ENCODE measurements around the gene TMPO. TPM values are rescaled to one million over a fixed set of nuclear protein-coding genes. Genes with fewer than 3 reads are reported as not detected.

TMPO gene
- total RNA-seq, 1 experiment from 2014 or later, result 202 TPM

- peaks cover 2% of the 10 kb centered on the region for H3K23me2 ChIP-seq (ENCODE audit: insufficient read length, low read depth, low read length, poor library complexity, severe bottlenecking)
- H2BK5ac ChIP-seq (ENCODE audit: insufficient read length, low read length), result no peak overlapping the region
- H3K27me3 Mint-ChIP-seq (ENCODE audit: low read depth), result no peaks in the 10 kb centered on the region; the same call in 1 of the 2 replicates
- H4K8ac ChIP-seq (replicated peaks; ENCODE audit: insufficient read length, low read depth, low read length), result no peak overlapping the region
- H3K4ac ChIP-seq (ENCODE audit: low read depth, low read length), result no peak overlapping the region
- no peaks in the 10 kb centered on the region for H3K27me3 ChIP-seq (ENCODE audit: insufficient read depth, low read length)
- DNase-seq, result no peak
- H4K5ac ChIP-seq (ENCODE audit: insufficient read length, low read depth, low read length), result no peak overlapping the region
- no peak overlapping the region for H2BK15ac ChIP-seq (ENCODE audit: low read depth, low read length)
- TF ChIP-seq, protein P1, sequence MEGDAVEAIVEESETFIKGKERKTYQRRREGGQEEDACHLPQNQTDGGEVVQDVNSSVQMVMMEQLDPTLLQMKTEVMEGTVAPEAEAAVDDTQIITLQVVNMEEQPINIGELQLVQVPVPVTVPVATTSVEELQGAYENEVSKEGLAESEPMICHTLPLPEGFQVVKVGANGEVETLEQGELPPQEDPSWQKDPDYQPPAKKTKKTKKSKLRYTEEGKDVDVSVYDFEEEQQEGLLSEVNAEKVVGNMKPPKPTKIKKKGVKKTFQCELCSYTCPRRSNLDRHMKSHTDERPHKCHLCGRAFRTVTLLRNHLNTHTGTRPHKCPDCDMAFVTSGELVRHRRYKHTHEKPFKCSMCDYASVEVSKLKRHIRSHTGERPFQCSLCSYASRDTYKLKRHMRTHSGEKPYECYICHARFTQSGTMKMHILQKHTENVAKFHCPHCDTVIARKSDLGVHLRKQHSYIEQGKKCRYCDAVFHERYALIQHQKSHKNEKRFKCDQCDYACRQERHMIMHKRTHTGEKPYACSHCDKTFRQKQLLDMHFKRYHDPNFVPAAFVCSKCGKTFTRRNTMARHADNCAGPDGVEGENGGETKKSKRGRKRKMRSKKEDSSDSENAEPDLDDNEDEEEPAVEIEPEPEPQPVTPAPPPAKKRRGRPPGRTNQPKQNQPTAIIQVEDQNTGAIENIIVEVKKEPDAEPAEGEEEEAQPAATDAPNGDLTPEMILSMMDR (conservative IDR thresholded peaks at IDR 0.05), result no peak
- no peak overlapping the region for H2BK12ac ChIP-seq (ENCODE audit: insufficient read length, low read depth, low read length)
- H3K4me2 ChIP-seq (ENCODE audit: insufficient read depth, insufficient read length, low read length), result no peak overlapping the region
- no peaks in the 10 kb centered on the region for H4K20me1 ChIP-seq (ENCODE audit: control insufficient read depth, insufficient read depth, insufficient read length)
- H3K9ac ChIP-seq (ENCODE audit: extremely low read depth, insufficient read length, low read length), result no peak overlapping the region
- H3K79me2 ChIP-seq (ENCODE audit: insufficient read depth, low read length), result no peaks in the 10 kb centered on the region
- no peaks in the 10 kb centered on the region for H3K79me1 ChIP-seq (ENCODE audit: insufficient read depth, low read depth, low read length, poor library complexity, severe bottlenecking)
- H3K56ac ChIP-seq (ENCODE audit: insufficient read length, low read depth, low read length), result no peak overlapping the region
- no peak overlapping the region for H3K14ac ChIP-seq (ENCODE audit: insufficient read depth, low read length)
- no peak overlapping the region for H2BK120ac ChIP-seq (ENCODE audit: low read depth, low read length, poor library complexity, severe bottlenecking)
- no peak overlapping the region for H2AFZ ChIP-seq (ENCODE audit: low read length)
- no peak overlapping the region for H2BK20ac ChIP-seq (ENCODE audit: low read depth, low read length, poor library complexity, severe bottlenecking)
- H3K18ac ChIP-seq (ENCODE audit: insufficient read length, low read depth, low read length), result no peak overlapping the region
- H3K23ac ChIP-seq (ENCODE audit: insufficient read length, low read depth, low read length), result no peak overlapping the region
- no peaks in the 10 kb centered on the region for H3K4me1 ChIP-seq (ENCODE audit: insufficient read depth, low read length)
- H3K36me3 Mint-ChIP-seq (ENCODE audit: insufficient read depth in 1 of 3, low read depth in 3 of 3), result no peaks in the 10 kb centered on the region
- H3K9me3 Mint-ChIP-seq, result no peaks in the 10 kb centered on the region
- no peak overlapping the region for H3T11ph ChIP-seq (ENCODE audit: low read length)
- 0 out of 4 replicates have a peak, but pooled peaks cover 0 to 3% of the 10 kb centered on the region in 2 experiments for H3K4me1 Mint-ChIP-seq
- no peak overlapping the region for H3K27ac Mint-ChIP-seq
- H2AK5ac ChIP-seq (ENCODE audit: insufficient read length, low read length), result no peak overlapping the region
- H4K91ac ChIP-seq (ENCODE audit: insufficient read length, low read depth, low read length), result no peak overlapping the region
- H3K27ac ChIP-seq (ENCODE audit: insufficient read length, low read depth, low read length), result no peak overlapping the region
- H3K4me3 Mint-ChIP-seq, result no peak overlapping the region
- no CpG with 5 or more reads among the region's 6 CpGs for WGBS (ENCODE audit: extremely low coverage, insufficient read length, low lambda C conversion rate)
- H3K9me3 ChIP-seq (ENCODE audit: control insufficient read depth, low read depth, low read length), result no peaks in the 10 kb centered on the region
Measured at GRCh38 chr12:98470469-98471082, 44.8 kb upstream of the TMPO start.
